ENCODE measurements around the gene DUSP9.
A peak's percentile ranks its signal among the peaks of the same experiment; 100 is the strongest.

The DUSP9 gene

GRCh38 chrX:153644356-153645125 lies 2.5 kb upstream of the DUSP9 start:
- Mint-ChIP-seq H3K9me3 (no peaks in the 10 kb centered on the region), H3K4me1 (peaks cover 10% of the 10 kb centered on the region), H3K4me3 (no peak overlapping the region), H3K27me3 (peaks cover 96% of the 10 kb centered on the region), H3K36me3 (no peaks in the 10 kb centered on the region), H3K27ac (no peak overlapping the region)
- no peak for DNase-seq
- CTCF ChIA-PET, result interaction anchor here (0.7 to 3.9 kb wide), 11 partner anchors 8 to 110 kb away, joined by 3 to 14 read pairs (median 3); no protein-coding TSS in a partner anchor

- no peak overlapping the region for H3K4me3 Mint-ChIP-seq
- H3K36me3 Mint-ChIP-seq, result no peaks in the 10 kb centered on the region
- H3K27me3 Mint-ChIP-seq, result peaks cover 94% of the 10 kb centered on the region
These were observed 1.9 kb upstream of the DUSP9 start for GRCh38 chrX:153645151-153645550.

GRCh38 chrX:153645921-153646488 lies 998 bp upstream of the DUSP9 start:
- no peaks in the 10 kb centered on the region for H3K36me3 Mint-ChIP-seq

More at GRCh38 chrX:153645151-153645550, 1.9 kb upstream of the DUSP9 start:
- Mint-ChIP-seq H3K9me3 (no peaks in the 10 kb centered on the region), H3K27ac (no peak overlapping the region), H3K4me1 (peaks cover 10% of the 10 kb centered on the region)
- DNase-seq, result no peak
- CTCF ChIA-PET, result interaction anchor here (0.7 to 3.9 kb wide), 10 partner anchors 9 to 111 kb away, joined by 3 to 14 read pairs (median 4); no protein-coding TSS in a partner anchor

GRCh38 chrX:153647461-153648357 lies 706 bp downstream of the DUSP9 start:
- Mint-ChIP-seq H3K36me3 (no peaks in the 10 kb centered on the region), H3K27me3 (peaks cover 87% of the 10 kb centered on the region), H3K9me3 (no peaks in the 10 kb centered on the region), H3K4me1 (peaks cover 5% of the 10 kb centered on the region), H3K4me3 (no peak overlapping the region), H3K27ac (no peak overlapping the region)
- DNase-seq, result no peak
- CTCF ChIA-PET, result interaction anchor here (1.2 to 3.9 kb wide), 9 partner anchors 8 to 108 kb away, joined by 3 to 16 read pairs (median 12); no protein-coding TSS in a partner anchor

More at GRCh38 chrX:153645921-153646488, 998 bp upstream of the DUSP9 start:
- Mint-ChIP-seq H3K4me1 (peaks cover 10% of the 10 kb centered on the region), H3K27ac (no peak overlapping the region), H3K4me3 (no peak overlapping the region), H3K9me3 (no peaks in the 10 kb centered on the region), H3K27me3 (peaks cover 91% of the 10 kb centered on the region)
- DNase-seq, result no peak
- CTCF ChIA-PET, result interaction anchor here (0.9 to 3.9 kb wide), 9 partner anchors 9 to 704 kb away, joined by 3 to 14 read pairs (median 4); no protein-coding TSS in a partner anchor

GRCh38 chrX:153648358-153649177 lies 1.6 kb downstream of the DUSP9 start:
- no peak overlapping the region for H3K4me3 Mint-ChIP-seq
- H3K27ac Mint-ChIP-seq, result no peak overlapping the region
- CTCF ChIA-PET, result interaction anchor here (1.2 to 3.6 kb wide), 7 partner anchors 9 to 109 kb away, joined by 3 to 16 read pairs (median 8); no protein-coding TSS in a partner anchor
- DNase-seq, result no peak
- H3K4me1 Mint-ChIP-seq, result peaks cover 2% of the 10 kb centered on the region
- no peaks in the 10 kb centered on the region for H3K9me3 Mint-ChIP-seq
- H3K36me3 Mint-ChIP-seq, result no peaks in the 10 kb centered on the region
- H3K27me3 Mint-ChIP-seq, result peaks cover 79% of the 10 kb centered on the region

GRCh38 chrX:153649178-153649914 lies 2.3 kb downstream of the DUSP9 start:
- Mint-ChIP-seq H3K9me3 (no peaks in the 10 kb centered on the region), H3K4me3 (no peak overlapping the region), H3K36me3 (no peaks in the 10 kb centered on the region), H3K27me3 (peaks cover 71% of the 10 kb centered on the region), H3K27ac (no peak overlapping the region), H3K4me1 (peaks cover 2% of the 10 kb centered on the region)
- DNase-seq, result peak; percentile 48
- CTCF ChIA-PET, result interaction anchor here (1.7 to 3.6 kb wide), 7 partner anchors 12 to 110 kb away, joined by 3 to 16 read pairs (median 8); no protein-coding TSS in a partner anchor

- no peaks in the 10 kb centered on the region for H3K4me1 Mint-ChIP-seq
- peaks cover 63% of the 10 kb centered on the region for H3K27me3 Mint-ChIP-seq
- no peaks in the 10 kb centered on the region for H3K36me3 Mint-ChIP-seq
- H3K4me3 Mint-ChIP-seq, result no peak overlapping the region
- DNase-seq, result no peak
- CTCF ChIA-PET, result interaction anchor here (1.7 to 3.6 kb wide), 4 partner anchors 11 to 111 kb away, joined by 7 to 16 read pairs (median 10); no protein-coding TSS in a partner anchor
- no peaks in the 10 kb centered on the region for H3K9me3 Mint-ChIP-seq
- H3K27ac Mint-ChIP-seq, result no peak overlapping the region
These were observed 3.1 kb downstream of the DUSP9 start for GRCh38 chrX:153649915-153650782.

- Mint-ChIP-seq H3K9me3 (no peaks in the 10 kb centered on the region), H3K4me3 (no peak overlapping the region), H3K27me3 (peaks cover 55% of the 10 kb centered on the region), H3K4me1 (no peaks in the 10 kb centered on the region), H3K36me3 (no peaks in the 10 kb centered on the region), H3K27ac (no peak overlapping the region)
- DNase-seq, result no peak
- CTCF ChIA-PET, result interaction anchor here (1.7 to 3.6 kb wide), 3 partner anchors 10 to 112 kb away, joined by 7 to 16 read pairs (median 8); no protein-coding TSS in a partner anchor
These were observed 4.0 kb downstream of the DUSP9 start for GRCh38 chrX:153650959-153651358.

- Mint-ChIP-seq H3K27me3 (peaks cover 49% of the 10 kb centered on the region), H3K27ac (no peak overlapping the region), H3K9me3 (no peaks in the 10 kb centered on the region), H3K36me3 (no peaks in the 10 kb centered on the region), H3K4me1 (no peaks in the 10 kb centered on the region), H3K4me3 (no peak overlapping the region)
- CTCF ChIA-PET, result interaction anchor here (0.7 to 3.1 kb wide), 7 partner anchors 12 to 620 kb away, joined by 3 to 9 read pairs (median 4); no protein-coding TSS in a partner anchor
- no peak for DNase-seq
These were observed 4.6 kb downstream of the DUSP9 start for GRCh38 chrX:153651540-153652079.

GRCh38 chrX:153653556-153653955 lies 6.6 kb downstream of the DUSP9 start:
- H3K27me3 Mint-ChIP-seq, result peaks cover 40% of the 10 kb centered on the region
- H3K36me3 Mint-ChIP-seq, result no peaks in the 10 kb centered on the region
- no peak overlapping the region for H3K27ac Mint-ChIP-seq
- no peaks in the 10 kb centered on the region for H3K4me1 Mint-ChIP-seq
- no peak for DNase-seq
- H3K9me3 Mint-ChIP-seq, result no peaks in the 10 kb centered on the region
- CTCF ChIA-PET, result interaction anchor here (1.2 to 3.1 kb wide), 2 partner anchors 14 to 114 kb away, joined by 5 to 6 read pairs; no protein-coding TSS in a partner anchor
- H3K4me3 Mint-ChIP-seq, result no peak overlapping the region

GRCh38 chrX:153657161-153657560 lies 10.2 kb downstream of the DUSP9 start:
- Mint-ChIP-seq H3K9me3 (no peaks in the 10 kb centered on the region), H3K4me3 (no peak overlapping the region), H3K27me3 (peaks cover 27% of the 10 kb centered on the region), H3K4me1 (peaks cover 3% of the 10 kb centered on the region), H3K36me3 (no peaks in the 10 kb centered on the region), H3K27ac (no peak overlapping the region)
- DNase-seq, result no peak
- CTCF ChIA-PET, result interaction anchor here (0.7 to 4.4 kb wide), 5 partner anchors 12 to 117 kb away, joined by 3 to 23 read pairs (median 3); no protein-coding TSS in a partner anchor

Measured in activated naive CD4-positive, alpha-beta T cell treated with anti-CD3 and anti-CD28 coated beads, Interleukin-2, amount 10 ng/mL, durations not matched to agents 7 days and 5 days (primary cell).